KOPT-K1 (cell line): ENCODE results near the gene CYP2D6.

Experiments used
- H3K27ac ChIP-seq: fragments of 200-600 bp; sonication (generic); 2 replicates; pipeline ENCODE4 v1.5.1; 2016; ENCODE audit warnings: antibody characterized with exemption, mild to moderate bottlenecking, low read depth, low read length; ENCODE audit not compliant: poor library complexity, severe bottlenecking
- H3K36me3 ChIP-seq: fragments of 200-600 bp; sonication (generic); 2 replicates; pipeline ENCODE4 v1.5.1; 2017; ENCODE audit warnings: antibody characterized with exemption, mild to moderate bottlenecking, low read length, moderate library complexity; ENCODE audit not compliant: insufficient read depth
- H3K9me3 ChIP-seq: fragments of 200-600 bp; sonication (generic); 2 replicates; pipeline ENCODE4 v1.5.1; 2017; ENCODE audit warnings: antibody characterized with exemption, low read length, mild to moderate bottlenecking; ENCODE audit not compliant: insufficient read depth, poor library complexity, severe bottlenecking

The CYP2D6 gene

GRCh38 chr22:42090596-42091454, 39.8 kb downstream of the CYP2D6 start, which contains the start of gene NDUFA6:
NDUFA6 (minus strand) TSS chr22:42090772; CDS start chr22:42090744, 28 bp downstream.
- Histone ChIP-seq H3K36me3 (peaks cover 26% of the 10 kb centered on the region), H3K27ac (peak within 1 kb of the TSS; percentile 89), H3K9me3 (no peaks in the 10 kb centered on the region)

- Histone ChIP-seq H3K9me3 (no peaks in the 10 kb centered on the region), H3K36me3 (peaks cover 69% of the 10 kb centered on the region), H3K27ac (no peak overlapping the region)
These were observed 44.6 kb downstream of the CYP2D6 start for GRCh38 chr22:42086051-42086450.

GRCh38 chr22:42084874-42085273, 45.7 kb downstream of the CYP2D6 start:
- Histone ChIP-seq H3K9me3 (no peaks in the 10 kb centered on the region), H3K36me3 (peaks cover 69% of the 10 kb centered on the region), H3K27ac (no peak overlapping the region)

GRCh38 chr22:42083119-42083518, 47.5 kb downstream of the CYP2D6 start:
- H3K36me3 ChIP-seq, result peaks cover 59% of the 10 kb centered on the region
- H3K27ac ChIP-seq, result no peak overlapping the region
- no peaks in the 10 kb centered on the region for H3K9me3 ChIP-seq

GRCh38 chr22:42080287-42080686, 50.3 kb downstream of the CYP2D6 start:
- Histone ChIP-seq H3K9me3 (no peaks in the 10 kb centered on the region), H3K27ac (peak overlapping the region; percentile 83), H3K36me3 (peaks cover 38% of the 10 kb centered on the region)

GRCh38 chr22:42079319-42080251, 51.0 kb downstream of the CYP2D6 start, which contains the start of gene SMDT1:
SMDT1 (plus strand) TSS chr22:42079700; CDS start chr22:42079769, 69 bp downstream.
- Histone ChIP-seq H3K36me3 (peaks cover 31% of the 10 kb centered on the region), H3K9me3 (no peaks in the 10 kb centered on the region), H3K27ac (peak within 1 kb of the TSS; percentile 83)

GRCh38 chr22:42078469-42079318, 51.9 kb downstream of the CYP2D6 start:
- H3K36me3 ChIP-seq, result peaks cover 22% of the 10 kb centered on the region
- H3K27ac ChIP-seq, result peak overlapping the region; percentile 83

GRCh38 chr22:42077486-42078125, 53.0 kb downstream of the CYP2D6 start:
- no peak overlapping the region for H3K27ac ChIP-seq
- peaks cover 11% of the 10 kb centered on the region for H3K36me3 ChIP-seq
- H3K9me3 ChIP-seq, result no peaks in the 10 kb centered on the region

More at GRCh38 chr22:42078469-42079318, 51.9 kb downstream of the CYP2D6 start:
- no peaks in the 10 kb centered on the region for H3K9me3 ChIP-seq

GRCh38 chr22:42076764-42077485, 53.7 kb downstream of the CYP2D6 start:
- peaks cover 4% of the 10 kb centered on the region for H3K36me3 ChIP-seq
- no peaks in the 10 kb centered on the region for H3K9me3 ChIP-seq
- no peak overlapping the region for H3K27ac ChIP-seq
